SK-N-SH treated with all-trans-retinoic acid at 6 μM for 48 hours (cell line): ENCODE data around the gene SNX18.
A peak's percentile ranks its signal among the peaks of the same experiment; 100 is the strongest.

Experiments used
- ATAC-seq: fragments of 200-7000 bp; cut with Tn5 transposase; 3 replicates; pipeline ENCODE4 v1.9.1; 2020; ENCODE audit warnings: mild to moderate bottlenecking, moderate library complexity
- ARNTL ChIP-seq: fragments of 450-650 bp; formaldehyde crosslinking; IDR thresholded peaks from 2 replicates; pipeline ENCODE4 v1.5.0; 2020; ENCODE audit warnings: low read depth, mild to moderate bottlenecking, moderate library complexity, borderline replicate concordance
- BACH2 ChIP-seq: fragments of 250-450 bp; sonication (Bioruptor Pico); IDR thresholded peaks from 2 replicates; pipeline ENCODE4 v1.9.0; 2021; ENCODE audit warnings: mild to moderate bottlenecking, borderline replicate concordance
- ESRRG ChIP-seq: fragments of 250-450 bp; sonication (Bioruptor Pico); IDR thresholded peaks from 2 replicates; pipeline ENCODE4 v1.6.1; 2021; ENCODE audit warnings: mild to moderate bottlenecking
- GLIS3 ChIP-seq: fragments of 250-450 bp; sonication (Bioruptor Pico); IDR thresholded peaks from 2 replicates; pipeline ENCODE4 v1.5.0; 2020; ENCODE audit warnings: mild to moderate bottlenecking, moderate library complexity
- ISL1 ChIP-seq: fragments of 250-450 bp; sonication (Bioruptor Pico); IDR thresholded peaks from 2 replicates; pipeline ENCODE4 v2.1.2; 2022; ENCODE audit warnings: mild to moderate bottlenecking, moderate library complexity
- OSR1 ChIP-seq: fragments of 250-450 bp; sonication (Bioruptor Pico); IDR thresholded peaks from 2 replicates; pipeline ENCODE4 v1.8.0; 2022; ENCODE audit warnings: moderate library complexity, mild to moderate bottlenecking, inconsistent platforms
- PPARA ChIP-seq: fragments of 250-450 bp; sonication (Bioruptor Pico); IDR thresholded peaks from 2 replicates; pipeline ENCODE4 v1.5.0; 2020; ENCODE audit warnings: mild to moderate bottlenecking, borderline replicate concordance
- SNAI2 ChIP-seq: fragments of 250-450 bp; sonication (Bioruptor Pico); IDR thresholded peaks from 2 replicates; pipeline ENCODE4 v1.5.0; 2020; ENCODE audit warnings: mild to moderate bottlenecking, moderate library complexity
- TCF4 ChIP-seq: fragments of 250-450 bp; sonication (Bioruptor Pico); IDR thresholded peaks from 2 replicates; pipeline ENCODE4 v1.8.0; 2021; ENCODE audit warnings: mild to moderate bottlenecking, moderate library complexity, borderline replicate concordance
- TOX ChIP-seq: fragments of 250-450 bp; sonication (Bioruptor Pico); IDR thresholded peaks from 2 replicates; pipeline ENCODE4 v1.8.0; 2021; ENCODE audit warnings: mild to moderate bottlenecking, moderate library complexity, borderline replicate concordance
- ZC3H10 ChIP-seq: fragments of 250-450 bp; sonication (Bioruptor Pico); IDR thresholded peaks from 2 replicates; pipeline ENCODE4 v1.5.1; 2021; ENCODE audit warnings: mild to moderate bottlenecking, moderate library complexity
- ZFP30 ChIP-seq: fragments of 450-650 bp; formaldehyde crosslinking; IDR thresholded peaks from 2 replicates; pipeline ENCODE4 v1.5.0; 2022; ENCODE audit warnings: mild to moderate bottlenecking, moderate library complexity
- ZNF565 ChIP-seq: fragments of 450-650 bp; formaldehyde crosslinking; conservative IDR thresholded peaks from 2 replicates; pipeline ENCODE4 v1.5.0; 2020; ENCODE audit warnings: low read depth, mild to moderate bottlenecking, moderate library complexity
- ZNF70 ChIP-seq: fragments of 450-650 bp; formaldehyde crosslinking; IDR thresholded peaks from 2 replicates; pipeline ENCODE4 v1.5.0; 2020; ENCODE audit warnings: mild to moderate bottlenecking, moderate library complexity
- ZNF8 ChIP-seq: fragments of 450-650 bp; formaldehyde crosslinking; IDR thresholded peaks from 2 replicates; pipeline ENCODE4 v1.5.0; 2020; ENCODE audit warnings: mild to moderate bottlenecking, moderate library complexity
- TF ChIP-seq, protein P1 (sequence below): fragments of 250-450 bp; sonication (Bioruptor Pico); IDR thresholded peaks from 2 replicates; pipeline ENCODE4 v1.5.1; 2021; ENCODE audit warnings: mild to moderate bottlenecking, moderate library complexity
- TF ChIP-seq, protein P2 (sequence below): fragments of 250-450 bp; sonication (Bioruptor Pico); IDR thresholded peaks from 2 replicates; pipeline ENCODE4 v1.5.1; 2020; ENCODE audit warnings: low read depth, mild to moderate bottlenecking, moderate library complexity
- TF ChIP-seq, protein P3 (sequence below): fragments of 250-450 bp; sonication (Bioruptor Pico); IDR thresholded peaks from 2 replicates; pipeline ENCODE4 v1.5.0; 2020; ENCODE audit warnings: mild to moderate bottlenecking, moderate library complexity
- TF ChIP-seq, protein P4 (sequence below): fragments of 250-450 bp; sonication (Bioruptor Pico); IDR thresholded peaks from 2 replicates; pipeline ENCODE4 v1.8.0; 2021; ENCODE audit warnings: low read depth, mild to moderate bottlenecking, moderate library complexity, borderline replicate concordance
- TF ChIP-seq, protein P5 (sequence below): fragments of 250-450 bp; sonication (Bioruptor Pico); IDR thresholded peaks from 2 replicates; pipeline ENCODE4 v1.8.0; 2020; ENCODE audit warnings: mild to moderate bottlenecking, moderate library complexity, borderline replicate concordance

SNX18 gene

DNA sequence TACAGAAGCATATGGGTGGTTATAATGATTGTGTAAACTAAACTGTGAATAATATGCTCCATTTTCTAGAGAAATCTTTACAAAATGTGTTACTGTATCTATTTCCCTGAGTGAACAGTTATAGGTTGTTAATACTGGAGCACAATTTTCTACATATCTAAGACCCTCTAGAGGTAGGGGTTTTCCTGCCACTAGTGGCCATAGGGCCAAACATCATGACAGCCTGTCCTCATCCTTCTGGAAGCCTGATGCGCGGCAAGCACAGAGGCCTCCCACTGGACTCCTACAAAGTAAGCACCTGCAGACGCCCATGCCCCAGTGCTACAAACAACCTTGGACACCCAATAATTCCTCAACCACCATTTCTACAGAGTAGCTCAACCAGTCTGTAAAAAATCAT, 1.9 kb upstream of the SNX18 start:
- TF ChIP-seq, protein P1, sequence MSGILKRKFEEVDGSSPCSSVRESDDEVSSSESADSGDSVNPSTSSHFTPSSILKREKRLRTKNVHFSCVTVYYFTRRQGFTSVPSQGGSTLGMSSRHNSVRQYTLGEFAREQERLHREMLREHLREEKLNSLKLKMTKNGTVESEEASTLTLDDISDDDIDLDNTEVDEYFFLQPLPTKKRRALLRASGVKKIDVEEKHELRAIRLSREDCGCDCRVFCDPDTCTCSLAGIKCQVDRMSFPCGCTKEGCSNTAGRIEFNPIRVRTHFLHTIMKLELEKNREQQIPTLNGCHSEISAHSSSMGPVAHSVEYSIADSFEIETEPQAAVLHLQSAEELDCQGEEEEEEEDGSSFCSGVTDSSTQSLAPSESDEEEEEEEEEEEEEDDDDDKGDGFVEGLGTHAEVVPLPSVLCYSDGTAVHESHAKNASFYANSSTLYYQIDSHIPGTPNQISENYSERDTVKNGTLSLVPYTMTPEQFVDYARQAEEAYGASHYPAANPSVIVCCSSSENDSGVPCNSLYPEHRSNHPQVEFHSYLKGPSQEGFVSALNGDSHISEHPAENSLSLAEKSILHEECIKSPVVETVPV, result no peak
- no peak for TF ChIP-seq PPARA (CRISPR knock-in tag)
- TF ChIP-seq, protein P2, sequence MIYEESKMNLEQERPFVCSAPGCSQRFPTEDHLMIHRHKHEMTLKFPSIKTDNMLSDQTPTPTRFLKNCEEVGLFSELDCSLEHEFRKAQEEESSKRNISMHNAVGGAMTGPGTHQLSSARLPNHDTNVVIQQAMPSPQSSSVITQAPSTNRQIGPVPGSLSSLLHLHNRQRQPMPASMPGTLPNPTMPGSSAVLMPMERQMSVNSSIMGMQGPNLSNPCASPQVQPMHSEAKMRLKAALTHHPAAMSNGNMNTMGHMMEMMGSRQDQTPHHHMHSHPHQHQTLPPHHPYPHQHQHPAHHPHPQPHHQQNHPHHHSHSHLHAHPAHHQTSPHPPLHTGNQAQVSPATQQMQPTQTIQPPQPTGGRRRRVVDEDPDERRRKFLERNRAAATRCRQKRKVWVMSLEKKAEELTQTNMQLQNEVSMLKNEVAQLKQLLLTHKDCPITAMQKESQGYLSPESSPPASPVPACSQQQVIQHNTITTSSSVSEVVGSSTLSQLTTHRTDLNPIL (CRISPR knock-in tag), result no peak
- no peak for TF ChIP-seq ARNTL (CRISPR knock-in tag)
- TF ChIP-seq TCF4 (CRISPR knock-in tag), result no peak
- TF ChIP-seq TOX (CRISPR knock-in tag), result no peak
- TF ChIP-seq ESRRG (CRISPR knock-in tag), result no peak
- TF ChIP-seq, protein P3, sequence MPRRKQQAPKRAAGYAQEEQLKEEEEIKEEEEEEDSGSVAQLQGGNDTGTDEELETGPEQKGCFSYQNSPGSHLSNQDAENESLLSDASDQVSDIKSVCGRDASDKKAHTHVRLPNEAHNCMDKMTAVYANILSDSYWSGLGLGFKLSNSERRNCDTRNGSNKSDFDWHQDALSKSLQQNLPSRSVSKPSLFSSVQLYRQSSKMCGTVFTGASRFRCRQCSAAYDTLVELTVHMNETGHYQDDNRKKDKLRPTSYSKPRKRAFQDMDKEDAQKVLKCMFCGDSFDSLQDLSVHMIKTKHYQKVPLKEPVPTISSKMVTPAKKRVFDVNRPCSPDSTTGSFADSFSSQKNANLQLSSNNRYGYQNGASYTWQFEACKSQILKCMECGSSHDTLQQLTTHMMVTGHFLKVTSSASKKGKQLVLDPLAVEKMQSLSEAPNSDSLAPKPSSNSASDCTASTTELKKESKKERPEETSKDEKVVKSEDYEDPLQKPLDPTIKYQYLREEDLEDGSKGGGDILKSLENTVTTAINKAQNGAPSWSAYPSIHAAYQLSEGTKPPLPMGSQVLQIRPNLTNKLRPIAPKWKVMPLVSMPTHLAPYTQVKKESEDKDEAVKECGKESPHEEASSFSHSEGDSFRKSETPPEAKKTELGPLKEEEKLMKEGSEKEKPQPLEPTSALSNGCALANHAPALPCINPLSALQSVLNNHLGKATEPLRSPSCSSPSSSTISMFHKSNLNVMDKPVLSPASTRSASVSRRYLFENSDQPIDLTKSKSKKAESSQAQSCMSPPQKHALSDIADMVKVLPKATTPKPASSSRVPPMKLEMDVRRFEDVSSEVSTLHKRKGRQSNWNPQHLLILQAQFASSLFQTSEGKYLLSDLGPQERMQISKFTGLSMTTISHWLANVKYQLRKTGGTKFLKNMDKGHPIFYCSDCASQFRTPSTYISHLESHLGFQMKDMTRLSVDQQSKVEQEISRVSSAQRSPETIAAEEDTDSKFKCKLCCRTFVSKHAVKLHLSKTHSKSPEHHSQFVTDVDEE (CRISPR knock-in tag), result no peak
- no peak for TF ChIP-seq ZNF8
- TF ChIP-seq BACH2 (CRISPR knock-in tag), result no peak
- TF ChIP-seq SNAI2, result no peak
- TF ChIP-seq OSR1, result no peak
- TF ChIP-seq ZNF70 (CRISPR knock-in tag), result no peak
- TF ChIP-seq ZC3H10 (CRISPR knock-in tag), result no peak
- no peak for TF ChIP-seq ZNF565
- TF ChIP-seq, protein P4, sequence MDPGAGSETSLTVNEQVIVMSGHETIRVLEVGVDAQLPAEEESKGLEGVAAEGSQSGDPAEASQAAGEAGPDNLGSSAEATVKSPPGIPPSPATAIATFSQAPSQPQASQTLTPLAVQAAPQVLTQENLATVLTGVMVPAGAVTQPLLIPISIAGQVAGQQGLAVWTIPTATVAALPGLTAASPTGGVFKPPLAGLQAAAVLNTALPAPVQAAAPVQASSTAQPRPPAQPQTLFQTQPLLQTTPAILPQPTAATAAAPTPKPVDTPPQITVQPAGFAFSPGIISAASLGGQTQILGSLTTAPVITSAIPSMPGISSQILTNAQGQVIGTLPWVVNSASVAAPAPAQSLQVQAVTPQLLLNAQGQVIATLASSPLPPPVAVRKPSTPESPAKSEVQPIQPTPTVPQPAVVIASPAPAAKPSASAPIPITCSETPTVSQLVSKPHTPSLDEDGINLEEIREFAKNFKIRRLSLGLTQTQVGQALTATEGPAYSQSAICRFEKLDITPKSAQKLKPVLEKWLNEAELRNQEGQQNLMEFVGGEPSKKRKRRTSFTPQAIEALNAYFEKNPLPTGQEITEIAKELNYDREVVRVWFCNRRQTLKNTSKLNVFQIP (CRISPR knock-in tag), result no peak
- no peak for ATAC-seq

DNA sequence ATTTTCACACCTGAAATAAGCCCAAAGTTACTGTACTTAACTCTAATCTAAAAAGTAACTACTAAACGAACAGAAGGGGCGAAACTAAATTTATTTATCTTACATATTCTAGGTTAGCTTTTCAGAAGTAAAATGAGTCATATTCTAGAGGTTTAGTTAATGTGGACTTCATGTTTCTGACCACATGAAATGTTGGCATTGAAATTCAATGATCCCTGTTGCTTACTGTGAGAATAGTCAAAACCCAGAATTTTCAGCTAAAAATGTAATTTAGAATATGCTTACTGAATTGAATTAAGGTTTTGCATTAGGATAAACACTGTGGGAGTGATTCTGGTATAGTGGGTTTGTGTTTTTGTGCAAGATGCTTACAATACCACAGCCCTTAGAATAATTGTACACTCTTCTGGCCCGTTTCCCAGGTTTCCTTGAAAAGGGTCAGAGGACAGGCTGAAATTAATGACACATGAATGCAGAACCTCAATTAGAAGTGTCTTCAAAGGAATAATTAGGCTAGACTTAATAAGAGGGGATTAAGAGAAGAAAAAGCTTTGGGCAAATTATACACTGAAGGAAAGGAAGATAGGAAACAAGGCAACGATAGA, 1.4 kb upstream of the SNX18 start:
- no peak for ATAC-seq
- TF ChIP-seq, protein P4 (CRISPR knock-in tag), result no peak
- no peak for TF ChIP-seq ZC3H10 (CRISPR knock-in tag)
- no peak for TF ChIP-seq ISL1
- TF ChIP-seq, all 23 proteins: peak for 0

DNA sequence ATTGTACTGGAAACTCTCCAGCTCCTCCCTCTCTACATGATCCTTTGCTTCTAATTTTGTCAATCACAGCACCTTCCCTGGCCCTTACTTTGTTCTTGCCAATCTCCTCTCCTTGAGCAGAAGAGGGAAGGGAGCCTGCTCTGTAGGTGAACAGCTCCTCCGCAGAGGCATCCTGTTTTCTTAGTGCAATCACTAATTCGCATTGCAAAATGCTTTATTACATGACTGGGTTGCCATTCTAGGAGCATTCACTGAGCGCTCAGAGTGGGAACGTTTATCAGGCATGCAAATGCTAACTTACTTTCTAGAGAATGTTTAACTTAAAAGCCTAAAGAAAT, 416 bp upstream of the SNX18 start:
- TF ChIP-seq, protein P3 (CRISPR knock-in tag), result no peak
- no peak for TF ChIP-seq PPARA (CRISPR knock-in tag)
- TF ChIP-seq ESRRG (CRISPR knock-in tag), result no peak
- TF ChIP-seq OSR1, result no peak
- TF ChIP-seq ZNF565, result no peak
- TF ChIP-seq TOX (CRISPR knock-in tag), result no peak
- TF ChIP-seq ZNF70 (CRISPR knock-in tag), result no peak
- TF ChIP-seq ZC3H10 (CRISPR knock-in tag), result no peak
- TF ChIP-seq, protein P4 (CRISPR knock-in tag), result no peak
- TF ChIP-seq SNAI2, result no peak
- TF ChIP-seq GLIS3, result no peak
- TF ChIP-seq, protein P5, sequence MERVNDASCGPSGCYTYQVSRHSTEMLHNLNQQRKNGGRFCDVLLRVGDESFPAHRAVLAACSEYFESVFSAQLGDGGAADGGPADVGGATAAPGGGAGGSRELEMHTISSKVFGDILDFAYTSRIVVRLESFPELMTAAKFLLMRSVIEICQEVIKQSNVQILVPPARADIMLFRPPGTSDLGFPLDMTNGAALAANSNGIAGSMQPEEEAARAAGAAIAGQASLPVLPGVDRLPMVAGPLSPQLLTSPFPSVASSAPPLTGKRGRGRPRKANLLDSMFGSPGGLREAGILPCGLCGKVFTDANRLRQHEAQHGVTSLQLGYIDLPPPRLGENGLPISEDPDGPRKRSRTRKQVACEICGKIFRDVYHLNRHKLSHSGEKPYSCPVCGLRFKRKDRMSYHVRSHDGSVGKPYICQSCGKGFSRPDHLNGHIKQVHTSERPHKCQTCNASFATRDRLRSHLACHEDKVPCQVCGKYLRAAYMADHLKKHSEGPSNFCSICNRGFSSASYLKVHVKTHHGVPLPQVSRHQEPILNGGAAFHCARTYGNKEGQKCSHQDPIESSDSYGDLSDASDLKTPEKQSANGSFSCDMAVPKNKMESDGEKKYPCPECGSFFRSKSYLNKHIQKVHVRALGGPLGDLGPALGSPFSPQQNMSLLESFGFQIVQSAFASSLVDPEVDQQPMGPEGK (CRISPR knock-in tag), result no peak
- TF ChIP-seq TCF4 (CRISPR knock-in tag), result no peak
- TF ChIP-seq ARNTL (CRISPR knock-in tag), result no peak
- TF ChIP-seq ZFP30 (CRISPR knock-in tag), result no peak
- TF ChIP-seq, all 23 proteins: peak for 0
- peak; percentile 61 for ATAC-seq
